DMS 273 treated with DMSO at 0.1 percent for 48 hours (cell line): ENCODE results near the gene PLIN1.
"Not testable (repeated sequence)": the region's sequence is repeated elsewhere in the genome, so short reads cannot be mapped to it uniquely, and the experiment has no call there.

Source experiments
- DNase-seq: peaks from one replicate; lab custom pipeline; 2025; lab: John Stamatoyannopoulos, UW

PLIN1 gene, protein sequence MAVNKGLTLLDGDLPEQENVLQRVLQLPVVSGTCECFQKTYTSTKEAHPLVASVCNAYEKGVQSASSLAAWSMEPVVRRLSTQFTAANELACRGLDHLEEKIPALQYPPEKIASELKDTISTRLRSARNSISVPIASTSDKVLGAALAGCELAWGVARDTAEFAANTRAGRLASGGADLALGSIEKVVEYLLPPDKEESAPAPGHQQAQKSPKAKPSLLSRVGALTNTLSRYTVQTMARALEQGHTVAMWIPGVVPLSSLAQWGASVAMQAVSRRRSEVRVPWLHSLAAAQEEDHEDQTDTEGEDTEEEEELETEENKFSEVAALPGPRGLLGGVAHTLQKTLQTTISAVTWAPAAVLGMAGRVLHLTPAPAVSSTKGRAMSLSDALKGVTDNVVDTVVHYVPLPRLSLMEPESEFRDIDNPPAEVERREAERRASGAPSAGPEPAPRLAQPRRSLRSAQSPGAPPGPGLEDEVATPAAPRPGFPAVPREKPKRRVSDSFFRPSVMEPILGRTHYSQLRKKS

DNA sequence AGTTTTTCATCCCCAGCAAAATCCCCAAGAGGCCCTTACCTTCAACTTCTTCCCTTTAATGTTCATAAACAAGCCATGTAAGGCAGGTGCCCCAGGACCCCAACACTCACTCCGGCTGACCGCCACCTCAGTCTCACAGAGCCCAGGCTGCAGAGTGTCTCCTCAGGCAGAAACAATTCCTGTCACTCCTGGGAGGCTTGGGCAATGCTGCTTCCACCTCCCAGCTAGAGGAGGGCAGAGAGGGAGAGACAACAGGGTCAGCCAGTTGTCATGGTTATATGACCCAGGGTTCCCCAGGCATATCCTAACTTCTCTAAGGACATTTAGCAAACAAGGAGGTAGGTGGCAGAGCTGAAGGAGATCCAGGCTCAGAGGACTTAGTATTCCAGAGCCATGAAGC, at the start of gene PLIN1:
Gene PLIN1, minus strand, starts transcription at position 156 of the 400 bp plus-strand sequence. CDS start 1,878 bp downstream, outside the sequence.
- no peak for DNase-seq

DNA sequence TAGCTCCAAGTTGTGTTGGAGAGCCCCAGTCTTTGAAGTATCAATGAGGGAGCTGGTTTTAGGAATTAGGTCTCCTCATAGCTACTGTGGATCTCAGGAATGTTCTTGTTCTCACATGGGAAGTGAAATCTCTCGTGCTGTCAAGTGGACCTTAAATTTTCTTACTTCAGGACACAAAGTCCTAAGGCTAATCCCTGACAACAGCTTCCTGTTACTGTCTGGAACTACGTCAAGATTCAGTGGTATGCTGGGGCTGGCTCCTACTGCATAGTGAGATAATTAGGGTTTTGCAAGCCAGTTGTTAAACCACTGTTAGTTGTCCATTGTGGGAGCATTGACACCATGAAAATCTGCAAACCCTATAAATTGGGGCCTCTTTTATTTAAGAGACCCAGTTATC, 49.1 kb upstream of the PLIN1 start:
- DNase-seq: no peak

DNA sequence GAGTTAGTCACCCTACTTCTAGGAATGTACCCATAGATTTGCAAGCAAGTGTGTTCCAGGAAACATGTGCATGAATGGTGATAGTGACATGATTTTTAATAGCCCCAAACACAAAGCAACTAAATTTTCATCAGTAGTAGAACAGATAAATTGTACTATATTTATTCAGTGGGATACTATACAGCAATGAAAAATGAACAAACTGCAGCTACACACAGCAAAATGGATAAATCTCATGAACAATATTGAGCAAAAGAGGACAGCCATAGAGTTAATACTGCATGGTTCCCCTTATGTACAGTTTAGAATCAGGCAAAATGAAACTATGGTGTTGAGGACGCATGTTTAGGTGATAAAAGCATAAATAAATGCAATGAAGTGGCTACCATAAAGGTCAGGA, 45.9 kb upstream of the PLIN1 start:
- DNase-seq: no peak

DNA sequence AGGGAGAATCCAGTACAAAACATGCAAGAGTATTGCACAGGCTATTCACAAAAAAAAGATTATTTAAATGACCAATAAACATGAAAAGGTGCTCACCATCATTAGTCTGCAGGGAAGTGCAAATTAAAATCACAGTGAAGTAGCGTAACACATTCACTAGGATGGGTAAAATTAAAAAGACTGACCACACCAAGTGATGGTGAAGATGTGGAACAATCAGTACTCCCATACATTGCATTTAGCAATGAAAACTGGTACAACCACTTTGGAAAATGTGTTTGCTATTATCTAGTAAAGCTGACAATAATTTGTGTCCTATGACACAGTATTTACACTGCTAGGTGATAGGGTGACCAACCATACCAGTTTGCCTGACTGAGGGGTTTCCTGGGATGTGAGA, 45.5 kb upstream of the PLIN1 start:
- DNase-seq: no peak

DNA sequence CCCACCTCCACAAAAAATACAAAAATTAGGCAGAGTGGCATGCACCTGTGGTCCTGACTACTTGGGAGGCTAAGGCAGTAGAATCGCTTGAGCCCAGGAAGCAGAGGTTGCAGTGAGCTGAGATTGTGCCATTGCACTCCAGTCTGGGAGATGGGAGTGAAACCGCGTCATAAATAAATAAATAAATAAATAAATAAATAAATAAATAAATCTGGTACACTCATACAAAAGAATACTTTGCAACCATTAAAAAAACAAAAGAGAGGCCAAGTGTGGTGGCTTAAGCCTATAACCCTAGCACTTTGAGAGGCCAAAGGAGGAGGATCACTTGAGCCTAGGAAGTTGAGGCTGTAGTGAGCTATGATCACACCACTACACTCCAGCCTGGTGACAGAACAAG, 43.9 kb upstream of the PLIN1 start:
- DNase-seq: no peak

DNA sequence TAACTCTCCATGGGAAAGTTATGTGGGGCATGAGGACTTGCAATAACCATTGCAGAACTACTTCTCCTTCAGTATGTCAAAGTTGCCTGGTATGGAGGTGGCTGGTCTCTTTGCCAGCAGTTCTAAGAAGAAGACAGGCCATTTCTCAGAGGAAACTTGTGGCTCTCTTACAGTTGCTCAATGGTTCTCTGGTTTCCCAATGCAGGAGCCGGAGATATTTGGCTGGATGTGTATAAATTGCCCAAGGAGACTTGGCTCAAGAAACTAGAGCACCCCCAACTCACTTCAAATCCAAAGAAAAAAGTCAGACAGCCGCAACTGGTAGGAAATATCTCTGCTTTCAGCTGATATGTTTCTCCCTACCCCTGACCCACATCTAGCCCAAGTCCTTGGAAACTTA, 35.6 kb upstream of the PLIN1 start:
- DNase-seq: no peak

DNA sequence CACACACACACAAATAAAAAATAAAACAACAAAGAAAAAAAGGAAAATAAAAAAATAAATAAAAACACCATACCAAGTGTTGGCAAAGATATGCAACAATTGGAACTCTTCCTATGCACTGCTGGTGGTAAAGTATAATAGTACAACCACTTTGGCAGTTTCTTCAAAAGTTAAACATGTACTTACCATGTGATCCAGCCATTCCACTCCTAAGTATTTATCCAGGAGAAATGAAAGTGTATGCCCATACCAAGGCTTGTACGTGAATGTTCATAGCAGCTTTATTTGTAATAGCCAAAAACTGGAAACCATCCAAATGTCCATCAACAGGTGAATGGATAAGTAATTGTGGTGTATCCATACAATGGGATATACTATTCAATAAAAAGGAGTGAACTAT, 28.4 kb upstream of the PLIN1 start:
- DNase-seq: no peak

DNA sequence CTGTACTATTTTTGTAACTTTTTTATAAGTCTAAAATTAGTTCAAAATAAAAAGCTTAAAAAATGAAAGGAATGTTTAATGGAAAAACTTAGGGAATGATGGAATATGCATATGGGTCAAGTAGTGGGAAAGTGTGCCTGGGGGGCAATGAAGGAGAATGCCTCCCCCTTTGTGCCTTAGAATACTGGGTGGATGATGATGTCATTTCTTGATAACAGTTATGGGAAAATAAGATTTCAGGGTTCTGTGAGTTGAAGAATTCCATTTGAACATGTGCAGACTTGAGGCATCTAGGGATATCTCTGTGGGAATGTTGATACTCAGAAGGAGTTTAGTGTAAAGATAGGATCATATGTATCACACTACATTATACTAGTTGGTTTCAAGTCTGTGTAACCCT, 25.2 kb upstream of the PLIN1 start:
- no peak for DNase-seq

DNA sequence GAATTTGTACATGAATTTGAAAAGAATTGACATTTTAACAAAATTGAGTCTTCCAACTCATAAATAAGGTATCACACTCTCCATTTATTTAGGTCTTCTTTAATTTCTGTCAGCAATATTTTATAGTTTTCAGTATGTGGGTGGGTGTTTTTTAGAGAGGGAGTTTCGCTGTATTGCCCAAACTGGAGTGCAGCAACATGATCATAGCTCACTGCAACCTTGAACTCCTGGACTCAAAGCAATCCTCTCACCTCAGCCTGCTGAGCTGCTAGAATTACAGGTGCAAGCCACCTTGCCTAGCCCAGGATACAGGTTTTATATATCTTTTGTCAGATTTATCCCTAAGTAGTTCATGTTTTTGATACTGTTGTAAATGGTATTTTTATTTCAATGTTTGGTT, 16.0 kb upstream of the PLIN1 start:
- no peak for DNase-seq

DNA sequence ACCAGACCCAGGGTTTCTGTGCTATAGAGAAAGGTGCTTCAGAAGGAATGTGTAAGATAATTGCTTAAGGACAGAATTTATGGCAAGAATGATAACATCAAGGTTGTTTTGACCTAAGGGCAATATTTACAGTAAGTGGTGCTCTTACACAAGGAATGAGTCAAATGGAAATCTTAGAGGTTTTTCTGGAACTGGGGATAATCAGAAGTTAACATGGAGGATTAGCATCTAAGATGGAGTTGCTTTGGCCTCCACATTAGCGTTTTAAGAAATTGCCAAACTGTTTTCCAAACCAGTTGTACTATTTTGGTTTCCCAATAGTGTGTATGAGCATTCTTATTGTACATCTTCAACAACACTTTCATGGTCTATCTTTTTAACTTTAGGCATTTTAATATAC, 14.5 kb upstream of the PLIN1 start:
- no peak for DNase-seq

DNA sequence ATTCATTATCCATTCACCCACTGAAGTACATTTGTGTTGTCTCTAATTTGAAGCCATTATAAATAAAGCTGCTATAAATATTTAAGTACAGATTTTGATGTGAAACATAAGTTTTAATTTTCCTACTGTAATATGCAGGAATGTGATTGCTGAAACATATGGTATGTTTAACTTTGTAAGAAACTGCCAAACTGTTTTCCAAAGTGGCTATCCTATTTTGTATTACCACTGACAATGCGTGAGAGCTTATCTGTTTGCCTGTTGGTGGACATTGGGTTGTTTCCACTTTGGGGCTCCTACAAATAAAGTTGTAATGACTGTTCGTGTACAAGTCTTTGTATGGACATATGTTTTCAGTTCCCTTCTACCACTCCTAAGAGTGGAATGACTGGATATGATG, 13.9 kb upstream of the PLIN1 start:
- no peak for DNase-seq

DNA sequence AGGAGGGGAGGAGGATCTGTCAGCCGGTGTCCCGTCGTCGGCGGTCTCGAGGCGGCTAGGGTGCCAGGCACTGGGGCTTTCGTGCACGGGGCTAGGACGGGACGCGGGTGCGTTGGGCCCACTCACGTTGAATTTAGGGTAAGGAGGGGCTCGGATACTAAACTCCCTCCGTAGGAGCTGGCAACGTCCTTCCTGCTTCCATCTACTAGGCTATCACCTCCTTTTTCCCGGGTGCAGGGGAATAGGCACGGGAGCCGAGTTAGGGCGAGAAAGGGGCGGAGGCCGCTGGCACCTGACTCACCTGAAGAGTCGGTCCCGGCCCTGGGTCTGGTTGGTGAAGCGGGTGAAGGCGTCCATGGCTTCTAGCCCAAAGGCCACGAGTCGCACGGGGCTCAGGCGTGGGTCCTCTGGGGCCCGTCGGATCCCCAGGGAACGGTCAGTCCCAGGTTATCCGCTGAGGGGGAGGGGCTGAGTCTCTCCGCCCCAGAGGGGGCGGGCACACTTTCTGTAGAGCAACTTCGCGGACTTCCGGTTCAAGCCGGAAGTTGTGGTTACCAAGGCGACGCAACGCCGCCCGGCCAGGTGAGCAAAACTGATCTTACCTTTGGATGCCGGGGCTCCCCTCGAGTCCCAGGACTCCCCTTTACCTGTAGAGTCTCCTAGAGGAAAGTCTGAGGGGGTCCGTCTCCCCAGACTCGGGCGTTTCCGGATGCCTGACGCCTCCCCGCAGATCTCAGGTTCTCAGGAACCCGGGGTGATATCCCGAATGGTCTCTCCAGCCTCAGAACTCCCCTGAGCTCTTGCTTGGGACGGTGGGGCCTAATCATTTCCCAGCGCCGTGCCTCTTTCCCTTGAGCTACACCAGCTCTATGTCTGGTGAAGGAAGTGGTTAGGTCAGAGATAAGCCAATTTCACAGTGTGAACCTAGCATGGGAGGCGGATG, 11.4 kb upstream of the PLIN1 start, which contains the start of the genes PEX11A and WDR93:
Gene PEX11A, minus strand, starts transcription at position 479 of the 943 bp plus-strand sequence. Its CDS starts 122 bp downstream, at position 357.
Gene WDR93, plus strand, starts transcription at position 536 of the 943 bp plus-strand sequence. CDS start 10,936 bp downstream, outside the sequence.
- peak; percentile 3 for DNase-seq

DNA sequence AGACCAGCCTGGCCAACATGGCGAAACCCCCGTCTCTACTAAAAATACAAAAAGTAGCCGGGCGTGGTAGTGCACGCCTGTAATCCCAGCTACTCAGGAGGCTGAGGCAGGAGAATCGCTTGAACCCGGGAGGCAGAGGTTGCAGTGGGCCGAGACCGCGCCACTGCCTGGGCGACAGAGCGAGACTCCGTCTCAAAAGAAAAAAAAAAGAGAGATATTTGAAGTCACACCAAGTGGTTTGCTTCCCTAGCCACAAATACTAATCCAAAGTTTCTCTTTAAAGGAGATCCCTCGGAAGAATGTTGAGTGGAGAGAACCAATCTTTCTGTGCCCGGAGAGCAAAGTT, 10.7 kb upstream of the PLIN1 start:
- DNase-seq: not testable (repeated sequence)

DNA sequence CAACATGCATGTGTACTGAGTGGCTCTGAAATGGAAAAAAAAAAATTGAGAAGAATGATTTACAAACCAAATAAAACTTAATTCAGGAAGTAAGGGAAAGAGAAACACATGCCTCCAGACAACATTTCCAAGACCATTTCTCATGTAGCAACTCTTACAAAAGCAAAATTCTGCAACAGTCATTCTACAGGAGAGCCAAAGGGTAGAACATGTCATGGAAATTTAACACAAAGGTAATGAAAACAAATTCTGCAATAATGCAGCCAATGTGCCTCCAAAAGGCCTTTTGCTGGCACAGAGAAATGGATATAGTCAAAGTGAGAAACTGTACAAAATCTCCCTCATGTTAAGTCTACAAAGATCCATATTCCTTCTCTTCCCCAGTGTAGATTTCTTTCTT, 7.4 kb upstream of the PLIN1 start:
- no peak for DNase-seq

DNA sequence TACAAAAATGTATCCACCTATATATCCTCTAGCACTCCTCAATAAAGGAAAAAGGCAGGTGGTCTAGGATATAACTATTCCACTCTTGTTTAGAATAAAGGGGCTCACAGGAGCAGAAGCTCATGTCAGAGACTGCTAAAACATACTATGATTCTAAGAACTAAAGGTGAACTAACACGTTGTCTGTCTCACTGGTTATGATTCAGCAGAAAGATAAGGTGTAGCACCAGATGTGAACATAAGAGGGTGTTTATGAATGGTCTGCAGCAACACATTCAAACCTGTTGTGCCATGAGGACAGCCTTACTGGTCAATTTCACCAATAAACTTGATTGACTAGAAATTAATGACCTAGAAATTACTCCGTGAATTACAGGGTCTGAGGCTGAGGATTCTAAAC, 6.8 kb upstream of the PLIN1 start:
- DNase-seq: no peak

DNA sequence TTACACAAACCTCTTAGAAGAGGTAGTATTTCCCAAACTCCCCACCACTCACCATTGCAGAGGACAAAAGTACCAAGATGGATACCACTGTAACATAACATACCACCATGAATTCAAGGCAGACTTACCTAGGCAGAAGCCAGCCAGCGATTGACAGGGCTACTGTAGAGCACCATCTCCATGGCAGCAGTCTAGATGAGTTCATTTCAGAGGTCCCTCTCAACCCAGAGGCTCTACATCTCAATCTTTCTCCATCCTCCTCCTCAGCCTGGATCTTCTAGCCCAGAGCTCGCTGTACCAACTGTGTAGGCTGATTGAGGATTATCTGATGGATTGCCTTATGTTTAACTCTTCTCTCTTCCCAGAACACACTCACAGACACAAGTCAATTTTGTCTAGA, 2.0 kb upstream of the PLIN1 start:
- DNase-seq: no peak

DNA sequence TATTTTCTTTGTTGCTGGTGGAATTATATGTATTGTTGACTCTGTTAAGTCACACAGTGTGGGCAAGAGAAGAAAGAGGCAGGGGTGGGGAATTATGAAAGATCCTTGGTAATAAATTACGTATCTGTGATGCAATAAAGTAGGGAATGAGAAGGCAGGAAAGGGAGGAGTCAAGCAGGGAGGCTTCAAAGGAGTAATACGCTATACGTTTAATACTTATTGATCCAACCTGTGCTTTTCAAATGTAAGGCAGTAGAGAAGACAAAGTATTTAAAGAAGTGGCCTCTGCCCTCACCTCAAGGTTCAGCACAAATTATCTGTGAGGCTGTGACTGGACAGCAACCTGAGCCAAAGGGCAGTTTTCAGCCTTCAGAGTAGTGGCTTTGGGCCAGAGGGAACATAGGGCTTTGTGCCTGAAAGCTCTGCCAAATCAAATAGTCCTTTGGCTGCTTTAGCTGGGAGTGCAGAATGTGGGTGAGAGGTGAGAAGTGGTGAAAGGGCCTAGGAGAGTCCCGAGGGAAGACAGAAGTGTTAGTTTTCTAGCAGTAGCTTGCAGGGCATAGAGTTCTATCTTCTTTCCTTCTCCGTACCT, 1.2 kb upstream of the PLIN1 start:
- no peak for DNase-seq

DNA sequence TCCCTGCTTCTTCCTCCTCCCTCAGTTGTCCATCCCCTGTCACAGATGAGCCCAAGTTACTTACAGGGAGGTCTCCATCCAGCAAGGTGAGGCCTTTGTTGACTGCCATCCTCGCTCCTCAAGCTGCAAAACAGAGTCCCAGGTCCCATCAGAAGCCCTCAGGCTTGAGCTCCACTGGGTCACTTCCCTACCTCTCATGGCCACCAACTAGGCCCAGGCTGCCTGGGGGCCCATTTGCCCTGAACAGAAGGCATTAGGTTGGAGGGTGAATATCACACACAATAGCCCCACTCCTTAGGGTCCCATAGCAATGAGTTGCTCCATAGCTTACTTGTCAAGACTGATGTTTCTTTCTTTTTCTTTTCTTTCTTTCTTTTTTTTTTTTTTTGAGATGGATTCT, 1.8 kb downstream of the PLIN1 start:
- DNase-seq: no peak

DNA sequence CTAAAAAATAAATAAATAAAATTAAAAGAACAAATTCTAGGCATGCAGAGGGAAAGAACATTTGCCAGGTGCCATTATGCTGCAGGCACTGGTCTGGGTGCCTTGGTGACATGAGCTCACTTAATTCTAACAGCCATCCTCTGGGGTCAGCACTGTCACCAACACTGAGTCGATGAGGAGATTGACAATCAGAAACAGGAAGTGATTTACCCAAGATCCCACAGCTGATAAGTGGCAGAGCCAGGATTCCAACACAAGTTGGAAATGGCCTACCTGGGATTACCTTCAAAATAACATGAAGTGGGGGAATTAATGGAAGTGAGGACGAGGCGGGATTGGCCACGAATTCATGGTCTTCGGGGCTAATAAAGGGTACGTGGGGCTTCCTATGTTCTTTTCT, 3.6 kb downstream of the PLIN1 start:
- DNase-seq: no peak

DNA sequence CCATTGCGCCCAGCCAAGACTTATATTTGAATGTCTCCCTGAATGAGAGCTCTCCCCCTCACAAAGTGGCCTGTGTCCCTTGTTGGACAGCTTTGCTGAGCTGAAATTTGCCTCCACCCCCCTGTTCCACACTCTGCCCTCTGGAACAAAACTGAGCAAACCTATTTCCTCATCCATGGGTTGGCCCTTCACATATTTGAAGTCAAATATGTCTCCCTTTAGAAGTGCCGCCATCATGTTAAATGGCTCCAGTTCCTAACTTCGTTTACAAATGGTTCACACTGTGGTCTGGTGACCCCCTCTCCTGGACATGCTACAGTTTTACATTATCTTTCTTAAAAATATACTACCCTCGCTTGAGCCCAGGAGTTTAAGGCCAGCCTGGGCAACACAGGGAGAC, 4.6 kb downstream of the PLIN1 start:
- no peak for DNase-seq

DNA sequence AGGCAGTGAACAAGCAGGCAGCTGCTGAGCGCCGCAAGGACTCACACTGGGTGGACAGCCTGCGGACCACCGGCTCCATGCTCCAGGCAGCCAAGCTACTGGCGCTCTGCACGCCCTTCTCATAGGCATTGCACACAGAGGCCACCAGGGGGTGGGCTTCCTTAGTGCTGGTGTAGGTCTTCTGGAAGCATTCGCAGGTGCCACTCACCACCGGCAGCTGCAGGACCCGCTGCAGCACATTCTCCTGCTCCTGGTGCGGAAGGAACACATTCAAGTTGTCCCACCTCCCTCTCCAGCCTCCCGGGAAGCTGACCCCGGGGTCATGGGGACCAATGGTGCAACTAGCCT, 6.0 kb downstream of the PLIN1 start:
- no peak for DNase-seq
